Measurements from ENCODE around the gene RPS16.

The RPS16 gene

GRCh38 chr19:39388657-39389056, 47.1 kb downstream of the RPS16 start:
- no peak for DNase-seq (ENCODE audit: low spot score)

- DNase-seq (ENCODE audit: low spot score): no peak
These were observed 49.2 kb downstream of the RPS16 start for GRCh38 chr19:39386557-39386956.

GRCh38 chr19:39385629-39386411, 49.9 kb downstream of the RPS16 start:
- DNase-seq (ENCODE audit: low spot score): no peak

- no peak for DNase-seq (ENCODE audit: low spot score)
These were observed 50.7 kb downstream of the RPS16 start for GRCh38 chr19:39384839-39385568.
